GM12878 (cell line): ENCODE results near the gene C16orf74. TPM values are rescaled to one million over a fixed set of nuclear protein-coding genes. Genes with fewer than 3 reads are reported as not detected.

Experiments used
- ATAC-seq: fragments of 200-7000 bp; cut with Tn5 transposase; 3 replicates; pipeline ENCODE4 v1.9.1; 2020; ENCODE audit warnings: mild to moderate bottlenecking, moderate library complexity
- BruUV-seq: library from RNA; stranded (reverse); fragments of 400-500 nt; replicated peaks from 2 replicates; lab custom pipeline; 2021; lab: Mats Ljungman, UMichigan
- CTCF ChIA-PET: fragments of 300-600 bp; sonication (Branson Sonifier 250); formaldehyde crosslinking; extraction: SDS; loops from one replicate; lab custom pipeline; 2021; ENCODE audit warnings: inconsistent platforms; lab: Yijun Ruan, JAX
- POLR2A ChIA-PET: fragments of 350-600 bp; formaldehyde crosslinking; extraction: SDS; loops from one replicate; lab custom pipeline; 2021; ENCODE audit warnings: inconsistent platforms; lab: Charles Lee
- RAD21 ChIA-PET: fragments of 300-600 bp; sonication (Branson Sonifier 250); formaldehyde crosslinking; loops from one replicate; lab custom pipeline; 2023; ENCODE audit warnings: antibody characterized with exemption; ENCODE audit not compliant: unreplicated experiment; lab: Charles Lee
- SMC1A ChIA-PET: fragments of 300-600 bp; sonication (Branson Sonifier 250); formaldehyde crosslinking; loops from one replicate; lab custom pipeline; 2023; ENCODE audit not compliant: unreplicated experiment, uncharacterized antibody; lab: Charles Lee
- DNase-seq: peaks from one replicate; pipeline ENCODE4 v3.0.0-alpha.2; 2011; ENCODE audit warnings: low read depth, low spot score
- FAIRE-seq: peaks from 3 replicates; lab custom pipeline; 2011; peaks lifted over from hg19 to GRCh38; lab: Jason Lieb, UNC
- H2AFZ ChIP-seq: 2 replicates; pipeline ENCODE4 v1.6.0; 2011; ENCODE audit warnings: low read depth, low read length, control low read depth; ENCODE audit not compliant: control insufficient read depth
- H3K27ac ChIP-seq: 2 replicates; pipeline ENCODE4 v1.5.1; 2011; ENCODE audit warnings: control low read depth; ENCODE audit not compliant: control insufficient read depth, insufficient read depth
- H3K27me3 ChIP-seq, 2 experiments: replicated peaks in 1 of 2; 2 replicates each; pipeline versions ENCODE4 v1.6.0 to v1.6.1; 2011; ENCODE audit warnings: low read length in 1 of 2; ENCODE audit not compliant: control insufficient read depth in 2 of 2, insufficient read depth in 2 of 2
- H3K36me3 ChIP-seq, 2 experiments: 2 replicates each; pipeline ENCODE4 v1.5.1; 2011; ENCODE audit warnings: low read length in 1 of 2; ENCODE audit not compliant: control insufficient read depth in 2 of 2, insufficient read depth in 2 of 2
- H3K4me1 ChIP-seq: 2 replicates; pipeline ENCODE4 v1.6.1; 2011; ENCODE audit warnings: mild to moderate bottlenecking, low read length, moderate library complexity, mixed read lengths; ENCODE audit not compliant: control insufficient read depth, insufficient read depth
- H3K4me2 ChIP-seq: 2 replicates; pipeline ENCODE4 v1.6.0; 2011; ENCODE audit warnings: control low read depth; ENCODE audit not compliant: control insufficient read depth, insufficient read depth
- H3K4me3 ChIP-seq: fragments of 200-600 bp; sonication (generic); 2 replicates; pipeline ENCODE4 v1.5.1; 2016
- H3K79me2 ChIP-seq: 2 replicates; pipeline ENCODE4 v1.6.0; 2011; ENCODE audit warnings: low read length; ENCODE audit not compliant: control insufficient read depth, insufficient read depth
- H3K9ac ChIP-seq: 2 replicates; pipeline ENCODE4 v1.8.0; 2011; ENCODE audit warnings: low read length, control low read depth, mixed read lengths; ENCODE audit not compliant: control insufficient read depth, insufficient read depth
- H3K9me3 ChIP-seq: replicated peaks from 3 replicates; pipeline ENCODE4 v1.5.1; 2011; ENCODE audit warnings: mild to moderate bottlenecking, low read length; ENCODE audit not compliant: control insufficient read depth, insufficient read depth
- H4K20me1 ChIP-seq: 2 replicates; pipeline ENCODE4 v1.6.0; 2011; ENCODE audit not compliant: control insufficient read depth, insufficient read depth
- DPF2 ChIP-seq: fragments of 450-650 bp; IDR thresholded peaks from 2 replicates; pipeline ENCODE4 v1.6.1; 2017; ENCODE audit warnings: mild to moderate bottlenecking
- EP300 ChIP-seq, 2 experiments: fragments of 150-350 bp in 1 of 2; IDR thresholded peaks; 2 replicates each; pipeline ENCODE4 v1.6.1; 2011 to 2012; ENCODE audit warnings: low read depth in 2 of 2, low read length in 2 of 2, borderline replicate concordance in 1 of 2, improper control_type of control experiment in 1 of 2, inconsistent platforms in 1 of 2; ENCODE audit not compliant: control insufficient read depth in 1 of 2
- KAT2A ChIP-seq: conservative IDR thresholded peaks from 2 replicates; pipeline ENCODE4 v1.6.1; 2011; ENCODE audit warnings: low read depth, low read length; ENCODE audit not compliant: control insufficient read depth
- MTA3 ChIP-seq: IDR thresholded peaks from 2 replicates; pipeline ENCODE4 v1.6.1; 2012; ENCODE audit warnings: low read length, inconsistent platforms, borderline replicate concordance
- POLR2AphosphoS2 ChIP-seq: IDR thresholded peaks from 2 replicates; pipeline ENCODE4 v1.6.1; 2011; ENCODE audit warnings: low read depth, mild to moderate bottlenecking, low read length, improper control_type of control experiment, moderate library complexity
- RAD51 ChIP-seq: fragments of 450-650 bp; IDR thresholded peaks from 2 replicates; pipeline ENCODE4 v1.6.1; 2016; ENCODE audit warnings: moderate library complexity, mild to moderate bottlenecking, inconsistent platforms
- RELB ChIP-seq: fragments of 450-650 bp; IDR thresholded peaks from 2 replicates; pipeline ENCODE4 v1.6.1; 2017; ENCODE audit warnings: low read depth, mild to moderate bottlenecking, moderate library complexity
- RFX5 ChIP-seq: IDR thresholded peaks from 2 replicates; pipeline ENCODE4 v1.6.1; 2011; ENCODE audit warnings: low read depth, low read length, improper control_type of control experiment
- SMARCA5 ChIP-seq: fragments of 450-650 bp; IDR thresholded peaks from 2 replicates; pipeline ENCODE4 v1.6.1; 2017; ENCODE audit warnings: mild to moderate bottlenecking
- WGBS: methylation state at CpG from one replicate; pipeline ENCODE4 v1.1.6; 2016; ENCODE audit warnings: low lambda C conversion rate; ENCODE audit not compliant: insufficient replicate concordance, insufficient coverage; ENCODE audit errors: missing lambda C conversion rate; 5-methylcytosine and 5-hydroxymethylcytosine counted together
- in situ Hi-C: fragments of 300-500 bp; cut with MboI; formaldehyde crosslinking; loops from 9 replicates; pipeline ENCODE4 v1.14.3; 2018; ENCODE audit warnings: mixed read lengths
- intact Hi-C: fragments of 100-400 bp; cut with micrococcal nuclease; formaldehyde crosslinking; loops from one replicate; pipeline ENCODE4 v1.14.2; 2022; ENCODE audit not compliant: unreplicated experiment
- polyA plus RNA-seq, 11 experiments: library from polyadenylated mRNA; depleted of rRNA in 4 of 11; unstranded in 6 of 11; stranded (reverse) in 5 of 11; fragments of >200 nt; fragmentation: Nextera tagmentation in 4 of 11; fragmentation: Illumina TruSeq in 1 of 11; extraction: Ambion mirVana in 4 of 11; extraction: Trizol in 1 of 11; gene quantifications; 1 replicate in 1 of 11; 2 replicates in 10 of 11; pipeline versions ENCODE4 v1.2.1 to v1.2.3, GENCODE V29; 2011 to 2016; ENCODE audit warnings: inconsistent platforms in 2 of 11, missing spikeins in 2 of 11, low read depth in 1 of 11
- total RNA-seq, 4 experiments: library from RNA; depleted of rRNA in 3 of 4; stranded (reverse); fragments of >200 nt in 3 of 4; fragmentation: Illumina TruSeq in 1 of 4; extraction: Trizol in 1 of 4; gene quantifications; 2 replicates each; pipeline versions ENCODE4 v1.2.1 to v1.2.3, GENCODE V29; 2013 to 2021

The C16orf74 gene
- total and polyA plus RNA-seq, 10 of the 15 experiments (the other 5 are each of a cell fraction or from before 2014, with no cell fraction given), result 0.23 to 20.1 (median 6.8) TPM

- TF ChIP-seq DPF2 (no peak), POLR2AphosphoS2 (no peak), RELB (no peak), RAD51 (no peak)
- TF ChIP-seq, all 136 proteins: peak for 0
These were observed 40.9 kb downstream of the C16orf74 start (continued) for GRCh38 chr16:85709766-85710585.

GRCh38 chr16:85708338-85708737, 42.6 kb downstream of the C16orf74 start:
- ChIA-PET RAD21 (no interaction called here), POLR2A (no interaction called here)
- intact Hi-C loops, result no loop called here
- no peak for TF ChIP-seq EP300 (IDR thresholded peaks at IDR 0.05; ENCODE audit: borderline replicate concordance in 1 of 2, control insufficient read depth in 1 of 2, low read depth in 2 of 2, low read length in 2 of 2)
- TF ChIP-seq SMARCA5, result no peak
- TF ChIP-seq MTA3, result no peak
- no peak for TF ChIP-seq KAT2A
- no peak for TF ChIP-seq RFX5
- TF ChIP-seq, all 136 proteins: peak for 0
- Histone ChIP-seq H3K4me3 (no peak overlapping the region), H2AFZ (no peak overlapping the region), H3K27me3 (no peaks in the 10 kb centered on the region), H3K4me2 (no peak overlapping the region), H3K9me3 (no peaks in the 10 kb centered on the region; the same call in 2 of the 3 replicates), H3K4me1 (no peaks in the 10 kb centered on the region), H4K20me1 (no peaks in the 10 kb centered on the region), H3K79me2 (no peaks in the 10 kb centered on the region), H3K9ac (no peak overlapping the region), H3K27ac (no peak overlapping the region), H3K36me3 (no peaks in the 10 kb centered on the region)
- in situ Hi-C loops, result no loop called here
- ATAC-seq (no peak), FAIRE-seq (no peak), DNase-seq (no peak)
- 76% methylated on average over 6 of the region's 6 CpGs for WGBS
- CTCF ChIA-PET, result no interaction called here
- BruUV-seq, result no TSS peak
- SMC1A ChIA-PET, result no interaction called here
